Tibial nerve (tissue), 4 donors: ENCODE data around the gene TESMIN.

Source experiments
- EP300 ChIP-seq, 2 donors: sonication (generic); formaldehyde crosslinking; IDR thresholded peaks; one replicate each; pipeline ENCODE4 v1.6.1; 2017; ENCODE audit warnings: antibody characterized with exemption in 2 of 2, mild to moderate bottlenecking in 1 of 2
- POLR2A ChIP-seq, 2 donors: fragments of 450-650 bp; IDR thresholded peaks; one replicate each; pipeline ENCODE4 v1.6.1; 2017; ENCODE audit warnings: antibody characterized with exemption in 2 of 2, mild to moderate bottlenecking in 2 of 2, moderate library complexity in 2 of 2
- TF ChIP-seq, protein P1 (sequence below), 5 experiments: fragments of 200-600 bp in 3 of 5; fragments of 450-650 bp in 2 of 5; sonication (generic) in 3 of 5; IDR thresholded peaks; one replicate each; pipeline ENCODE4 v1.5.1; 2016 to 2019; ENCODE audit warnings: antibody characterized with exemption in 5 of 5, mild to moderate bottlenecking in 3 of 5, moderate library complexity in 2 of 5

DNA sequence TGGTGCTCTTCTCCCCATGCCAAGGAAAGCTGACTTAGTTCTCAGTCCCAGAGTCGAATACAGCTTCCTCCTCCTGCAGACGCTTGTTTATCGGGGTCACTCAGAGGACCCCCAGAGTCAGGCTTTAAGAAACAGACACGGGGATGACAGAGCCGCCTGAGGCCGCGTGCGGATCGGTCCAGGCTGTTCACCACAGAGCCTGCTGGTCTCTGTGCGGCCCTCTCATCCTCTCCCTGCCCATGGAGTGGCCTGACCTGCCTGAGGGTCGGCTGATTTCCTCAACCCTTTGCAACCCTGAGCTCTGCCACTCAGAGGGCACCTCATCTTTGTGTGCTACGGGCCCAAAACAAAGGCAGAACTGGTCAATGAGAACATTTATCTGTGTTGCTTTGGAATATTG lies 64.8 kb downstream of the TESMIN start:
- TF ChIP-seq, protein P1, sequence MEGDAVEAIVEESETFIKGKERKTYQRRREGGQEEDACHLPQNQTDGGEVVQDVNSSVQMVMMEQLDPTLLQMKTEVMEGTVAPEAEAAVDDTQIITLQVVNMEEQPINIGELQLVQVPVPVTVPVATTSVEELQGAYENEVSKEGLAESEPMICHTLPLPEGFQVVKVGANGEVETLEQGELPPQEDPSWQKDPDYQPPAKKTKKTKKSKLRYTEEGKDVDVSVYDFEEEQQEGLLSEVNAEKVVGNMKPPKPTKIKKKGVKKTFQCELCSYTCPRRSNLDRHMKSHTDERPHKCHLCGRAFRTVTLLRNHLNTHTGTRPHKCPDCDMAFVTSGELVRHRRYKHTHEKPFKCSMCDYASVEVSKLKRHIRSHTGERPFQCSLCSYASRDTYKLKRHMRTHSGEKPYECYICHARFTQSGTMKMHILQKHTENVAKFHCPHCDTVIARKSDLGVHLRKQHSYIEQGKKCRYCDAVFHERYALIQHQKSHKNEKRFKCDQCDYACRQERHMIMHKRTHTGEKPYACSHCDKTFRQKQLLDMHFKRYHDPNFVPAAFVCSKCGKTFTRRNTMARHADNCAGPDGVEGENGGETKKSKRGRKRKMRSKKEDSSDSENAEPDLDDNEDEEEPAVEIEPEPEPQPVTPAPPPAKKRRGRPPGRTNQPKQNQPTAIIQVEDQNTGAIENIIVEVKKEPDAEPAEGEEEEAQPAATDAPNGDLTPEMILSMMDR (IDR thresholded peaks at IDR 0.05) = no peak
- TF ChIP-seq POLR2A (IDR thresholded peaks at IDR 0.05) = no peak
- no peak for TF ChIP-seq EP300 (IDR thresholded peaks at IDR 0.05)
